K562 (cell line): ENCODE measurements around the gene PLS1. TPM values are rescaled to one million over a fixed set of nuclear protein-coding genes. Genes with fewer than 3 reads are reported as not detected.

Source experiments
- ESRRA ChIP-seq: fragments of 450-650 bp; IDR thresholded peaks from 2 replicates; pipeline ENCODE4 v1.6.1; 2014; ENCODE audit warnings: low read depth, mild to moderate bottlenecking, moderate library complexity, borderline replicate concordance
- HNRNPUL1 ChIP-seq: fragments of 200-400 bp; formaldehyde crosslinking; IDR thresholded peaks from 2 replicates; pipeline ENCODE4 v1.6.1; 2017; ENCODE audit warnings: low read length
- NCOA2 ChIP-seq, 2 experiments: fragments of 450-650 bp; IDR thresholded peaks; 2 replicates each; pipeline ENCODE4 v1.6.1; 2018; ENCODE audit warnings: mild to moderate bottlenecking in 2 of 2, moderate library complexity in 1 of 2; ENCODE audit not compliant: partially characterized antibody in 2 of 2
- PRDM10 ChIP-seq: fragments of 450-650 bp; IDR thresholded peaks from 2 replicates; pipeline ENCODE4 v1.6.1; 2018; ENCODE audit not compliant: partially characterized antibody
- polyA plus RNA-seq, 8 experiments: library from polyadenylated mRNA; depleted of rRNA in 4 of 8; stranded (reverse) in 5 of 8; unstranded in 3 of 8; fragments of >200 nt; fragmentation: Nextera tagmentation in 2 of 8; fragmentation: Illumina TruSeq in 1 of 8; extraction: Ambion mirVana in 2 of 8; extraction: Trizol in 1 of 8; gene quantifications; 2 replicates each; pipeline versions ENCODE4 v1.2.1 to v1.2.3, GENCODE V29; 2011 to 2014; ENCODE audit warnings: inconsistent platforms in 1 of 8, missing spikeins in 1 of 8
- total RNA-seq, 7 experiments: library from RNA; depleted of rRNA in 6 of 7; stranded (reverse); fragments of >200 nt in 6 of 7; fragmentation: Illumina TruSeq in 2 of 7; extraction: Trizol in 2 of 7; gene quantifications; 2 replicates each; pipeline versions ENCODE4 v1.2.1 to v1.2.3, GENCODE V29; 2011 to 2021; ENCODE audit warnings: low replicate concordance in 1 of 7
- TF ChIP-seq, protein P1 (sequence below): fragments of 200-600 bp; sonication (generic); IDR thresholded peaks from one replicate; pipeline ENCODE4 v1.6.1; 2012; ENCODE audit warnings: mild to moderate bottlenecking, low read depth, low read length, inconsistent platforms
- TF ChIP-seq, protein P2 (sequence below): sonication (generic); IDR thresholded peaks from 2 replicates; pipeline ENCODE4 v1.6.1; 2016
- TF ChIP-seq, protein P3 (sequence below): fragments of 450-650 bp; IDR thresholded peaks from 2 replicates; pipeline ENCODE4 v1.6.1; 2014; ENCODE audit warnings: low read depth, mild to moderate bottlenecking, moderate library complexity, borderline replicate concordance

PLS1 gene
- total and polyA plus RNA-seq, 9 of the 15 experiments (the other 6 are each of a cell fraction or from before 2014, with no cell fraction given): 6.1 to 21.3 (median 13.0) TPM

DNA sequence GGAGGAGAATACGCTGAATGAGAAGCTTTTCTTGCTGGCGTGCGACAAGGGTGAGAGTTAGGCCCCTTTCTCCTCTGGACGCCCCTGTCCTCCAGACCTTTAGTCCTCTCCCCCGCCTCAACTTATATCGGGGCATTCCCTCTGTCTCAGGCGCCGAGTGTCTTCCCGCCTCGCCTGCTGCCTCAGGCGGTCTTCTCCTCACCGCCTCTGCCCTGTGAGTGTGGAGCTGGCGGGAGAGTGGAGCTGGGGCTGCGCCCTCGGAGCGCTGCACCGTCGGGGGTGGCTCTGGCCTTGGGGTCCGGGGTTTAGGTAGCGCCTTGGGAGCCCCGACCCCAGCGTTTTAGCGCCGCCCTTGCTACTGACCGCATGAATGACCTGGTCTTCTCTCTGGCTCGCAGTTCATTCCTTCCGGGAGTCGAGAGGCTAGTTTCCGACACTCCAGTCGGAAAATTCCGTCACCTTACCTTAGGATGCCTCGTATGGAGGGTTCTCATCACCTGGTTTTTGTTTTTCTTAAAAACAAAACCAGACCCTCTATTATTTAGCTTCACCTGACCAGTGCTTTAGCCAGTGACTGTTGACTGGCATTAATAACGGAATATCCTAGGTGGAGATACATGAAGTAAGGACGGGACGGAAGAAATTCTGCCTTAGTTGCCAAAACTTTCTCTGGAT is 128.6 kb downstream of the PLS1 start (continued):
- TF ChIP-seq, protein P1, sequence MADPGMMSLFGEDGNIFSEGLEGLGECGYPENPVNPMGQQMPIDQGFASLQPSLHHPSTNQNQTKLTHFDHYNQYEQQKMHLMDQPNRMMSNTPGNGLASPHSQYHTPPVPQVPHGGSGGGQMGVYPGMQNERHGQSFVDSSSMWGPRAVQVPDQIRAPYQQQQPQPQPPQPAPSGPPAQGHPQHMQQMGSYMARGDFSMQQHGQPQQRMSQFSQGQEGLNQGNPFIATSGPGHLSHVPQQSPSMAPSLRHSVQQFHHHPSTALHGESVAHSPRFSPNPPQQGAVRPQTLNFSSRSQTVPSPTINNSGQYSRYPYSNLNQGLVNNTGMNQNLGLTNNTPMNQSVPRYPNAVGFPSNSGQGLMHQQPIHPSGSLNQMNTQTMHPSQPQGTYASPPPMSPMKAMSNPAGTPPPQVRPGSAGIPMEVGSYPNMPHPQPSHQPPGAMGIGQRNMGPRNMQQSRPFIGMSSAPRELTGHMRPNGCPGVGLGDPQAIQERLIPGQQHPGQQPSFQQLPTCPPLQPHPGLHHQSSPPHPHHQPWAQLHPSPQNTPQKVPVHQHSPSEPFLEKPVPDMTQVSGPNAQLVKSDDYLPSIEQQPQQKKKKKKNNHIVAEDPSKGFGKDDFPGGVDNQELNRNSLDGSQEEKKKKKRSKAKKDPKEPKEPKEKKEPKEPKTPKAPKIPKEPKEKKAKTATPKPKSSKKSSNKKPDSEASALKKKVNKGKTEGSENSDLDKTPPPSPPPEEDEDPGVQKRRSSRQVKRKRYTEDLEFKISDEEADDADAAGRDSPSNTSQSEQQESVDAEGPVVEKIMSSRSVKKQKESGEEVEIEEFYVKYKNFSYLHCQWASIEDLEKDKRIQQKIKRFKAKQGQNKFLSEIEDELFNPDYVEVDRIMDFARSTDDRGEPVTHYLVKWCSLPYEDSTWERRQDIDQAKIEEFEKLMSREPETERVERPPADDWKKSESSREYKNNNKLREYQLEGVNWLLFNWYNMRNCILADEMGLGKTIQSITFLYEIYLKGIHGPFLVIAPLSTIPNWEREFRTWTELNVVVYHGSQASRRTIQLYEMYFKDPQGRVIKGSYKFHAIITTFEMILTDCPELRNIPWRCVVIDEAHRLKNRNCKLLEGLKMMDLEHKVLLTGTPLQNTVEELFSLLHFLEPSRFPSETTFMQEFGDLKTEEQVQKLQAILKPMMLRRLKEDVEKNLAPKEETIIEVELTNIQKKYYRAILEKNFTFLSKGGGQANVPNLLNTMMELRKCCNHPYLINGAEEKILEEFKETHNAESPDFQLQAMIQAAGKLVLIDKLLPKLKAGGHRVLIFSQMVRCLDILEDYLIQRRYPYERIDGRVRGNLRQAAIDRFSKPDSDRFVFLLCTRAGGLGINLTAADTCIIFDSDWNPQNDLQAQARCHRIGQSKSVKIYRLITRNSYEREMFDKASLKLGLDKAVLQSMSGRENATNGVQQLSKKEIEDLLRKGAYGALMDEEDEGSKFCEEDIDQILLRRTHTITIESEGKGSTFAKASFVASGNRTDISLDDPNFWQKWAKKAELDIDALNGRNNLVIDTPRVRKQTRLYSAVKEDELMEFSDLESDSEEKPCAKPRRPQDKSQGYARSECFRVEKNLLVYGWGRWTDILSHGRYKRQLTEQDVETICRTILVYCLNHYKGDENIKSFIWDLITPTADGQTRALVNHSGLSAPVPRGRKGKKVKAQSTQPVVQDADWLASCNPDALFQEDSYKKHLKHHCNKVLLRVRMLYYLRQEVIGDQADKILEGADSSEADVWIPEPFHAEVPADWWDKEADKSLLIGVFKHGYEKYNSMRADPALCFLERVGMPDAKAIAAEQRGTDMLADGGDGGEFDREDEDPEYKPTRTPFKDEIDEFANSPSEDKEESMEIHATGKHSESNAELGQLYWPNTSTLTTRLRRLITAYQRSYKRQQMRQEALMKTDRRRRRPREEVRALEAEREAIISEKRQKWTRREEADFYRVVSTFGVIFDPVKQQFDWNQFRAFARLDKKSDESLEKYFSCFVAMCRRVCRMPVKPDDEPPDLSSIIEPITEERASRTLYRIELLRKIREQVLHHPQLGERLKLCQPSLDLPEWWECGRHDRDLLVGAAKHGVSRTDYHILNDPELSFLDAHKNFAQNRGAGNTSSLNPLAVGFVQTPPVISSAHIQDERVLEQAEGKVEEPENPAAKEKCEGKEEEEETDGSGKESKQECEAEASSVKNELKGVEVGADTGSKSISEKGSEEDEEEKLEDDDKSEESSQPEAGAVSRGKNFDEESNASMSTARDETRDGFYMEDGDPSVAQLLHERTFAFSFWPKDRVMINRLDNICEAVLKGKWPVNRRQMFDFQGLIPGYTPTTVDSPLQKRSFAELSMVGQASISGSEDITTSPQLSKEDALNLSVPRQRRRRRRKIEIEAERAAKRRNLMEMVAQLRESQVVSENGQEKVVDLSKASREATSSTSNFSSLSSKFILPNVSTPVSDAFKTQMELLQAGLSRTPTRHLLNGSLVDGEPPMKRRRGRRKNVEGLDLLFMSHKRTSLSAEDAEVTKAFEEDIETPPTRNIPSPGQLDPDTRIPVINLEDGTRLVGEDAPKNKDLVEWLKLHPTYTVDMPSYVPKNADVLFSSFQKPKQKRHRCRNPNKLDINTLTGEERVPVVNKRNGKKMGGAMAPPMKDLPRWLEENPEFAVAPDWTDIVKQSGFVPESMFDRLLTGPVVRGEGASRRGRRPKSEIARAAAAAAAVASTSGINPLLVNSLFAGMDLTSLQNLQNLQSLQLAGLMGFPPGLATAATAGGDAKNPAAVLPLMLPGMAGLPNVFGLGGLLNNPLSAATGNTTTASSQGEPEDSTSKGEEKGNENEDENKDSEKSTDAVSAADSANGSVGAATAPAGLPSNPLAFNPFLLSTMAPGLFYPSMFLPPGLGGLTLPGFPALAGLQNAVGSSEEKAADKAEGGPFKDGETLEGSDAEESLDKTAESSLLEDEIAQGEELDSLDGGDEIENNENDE: no peak
- TF ChIP-seq PRDM10 (peak; percentile 16), ESRRA (peak; percentile 71), HNRNPUL1 (no peak), NCOA2 (IDR thresholded peaks at IDR 0.05; ENCODE audit: partially characterized antibody in 2 of 2) (no peak)
- TF ChIP-seq, protein P2, sequence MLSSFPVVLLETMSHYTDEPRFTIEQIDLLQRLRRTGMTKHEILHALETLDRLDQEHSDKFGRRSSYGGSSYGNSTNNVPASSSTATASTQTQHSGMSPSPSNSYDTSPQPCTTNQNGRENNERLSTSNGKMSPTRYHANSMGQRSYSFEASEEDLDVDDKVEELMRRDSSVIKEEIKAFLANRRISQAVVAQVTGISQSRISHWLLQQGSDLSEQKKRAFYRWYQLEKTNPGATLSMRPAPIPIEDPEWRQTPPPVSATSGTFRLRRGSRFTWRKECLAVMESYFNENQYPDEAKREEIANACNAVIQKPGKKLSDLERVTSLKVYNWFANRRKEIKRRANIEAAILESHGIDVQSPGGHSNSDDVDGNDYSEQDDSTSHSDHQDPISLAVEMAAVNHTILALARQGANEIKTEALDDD: no peak
- TF ChIP-seq, protein P3, sequence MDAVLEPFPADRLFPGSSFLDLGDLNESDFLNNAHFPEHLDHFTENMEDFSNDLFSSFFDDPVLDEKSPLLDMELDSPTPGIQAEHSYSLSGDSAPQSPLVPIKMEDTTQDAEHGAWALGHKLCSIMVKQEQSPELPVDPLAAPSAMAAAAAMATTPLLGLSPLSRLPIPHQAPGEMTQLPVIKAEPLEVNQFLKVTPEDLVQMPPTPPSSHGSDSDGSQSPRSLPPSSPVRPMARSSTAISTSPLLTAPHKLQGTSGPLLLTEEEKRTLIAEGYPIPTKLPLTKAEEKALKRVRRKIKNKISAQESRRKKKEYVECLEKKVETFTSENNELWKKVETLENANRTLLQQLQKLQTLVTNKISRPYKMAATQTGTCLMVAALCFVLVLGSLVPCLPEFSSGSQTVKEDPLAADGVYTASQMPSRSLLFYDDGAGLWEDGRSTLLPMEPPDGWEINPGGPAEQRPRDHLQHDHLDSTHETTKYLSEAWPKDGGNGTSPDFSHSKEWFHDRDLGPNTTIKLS: no peak
